SK-N-MC (cell line): Measurements from ENCODE around the gene GALNTL6.

Experiments
- EZH2 ChIP-seq: fragments of 200-600 bp; sonication (generic); IDR thresholded peaks from one replicate; pipeline ENCODE4 v1.6.1; 2017; ENCODE audit warnings: antibody characterized with exemption
- FOXP2 ChIP-seq: optimal IDR thresholded peaks from 2 replicates; pipeline ENCODE3; 2011; ENCODE audit warnings: mild to moderate bottlenecking, moderate library complexity; ENCODE audit not compliant: insufficient read depth; ENCODE audit errors: extremely low read length, control extremely low read depth
- POLR2AphosphoS5 ChIP-seq: IDR thresholded peaks from 2 replicates; pipeline ENCODE4 v1.6.1; 2012; ENCODE audit warnings: mild to moderate bottlenecking, low read depth, low read length, borderline replicate concordance

GRCh38 chr4:171880136-171880535 lies 66.9 kb downstream of the GALNTL6 start:
- TF ChIP-seq EZH2 (no peak), POLR2AphosphoS5 (no peak), FOXP2 (no peak)
